Upper lobe of left lung (tissue), 4 donors: Measurements from ENCODE around the gene KCNH1.

Experiments used
- CTCF ChIP-seq, 6 experiments: fragments of 450-650 bp in 4 of 6; fragments of 200-600 bp in 2 of 6; sonication (generic) in 2 of 6; IDR thresholded peaks; one replicate each; pipeline ENCODE4 v1.5.1; 2016 to 2019; ENCODE audit warnings: antibody characterized with exemption in 6 of 6
- EP300 ChIP-seq, 4 donors: sonication (generic); formaldehyde crosslinking; IDR thresholded peaks; one replicate each; pipeline ENCODE4 v1.5.1; 2017; ENCODE audit warnings: antibody characterized with exemption in 4 of 4, control low read depth in 2 of 4
- POLR2A ChIP-seq, 4 donors: fragments of 450-650 bp; IDR thresholded peaks; one replicate each; pipeline ENCODE4 v1.5.1; 2016 to 2017; ENCODE audit warnings: antibody characterized with exemption in 4 of 4, mild to moderate bottlenecking in 2 of 4

GRCh38 chr1:210841926-210842625 is 291.9 kb downstream of the KCNH1 start:
- TF ChIP-seq CTCF (IDR thresholded peaks at IDR 0.05) (no peak), POLR2A (IDR thresholded peaks at IDR 0.05) (no peak), EP300 (IDR thresholded peaks at IDR 0.05) (no peak)
